HG03521 (cell line): Measurements from ENCODE around the gene AP1S2.
A peak's percentile ranks its signal among the peaks of the same experiment; 100 is the strongest.
"Not testable (repeated sequence)": the region's sequence is repeated elsewhere in the genome, so short reads cannot be mapped to it uniquely, and the experiment has no call there.

ENCODE experiments used
- ATAC-seq: cut with Tn5 transposase; IDR thresholded peaks from one replicate; pipeline ENCODE4 v1.9.1; 2021; ENCODE audit warnings: mild to moderate bottlenecking, moderate library complexity; ENCODE audit not compliant: unreplicated experiment

AP1S2 gene

DNA sequence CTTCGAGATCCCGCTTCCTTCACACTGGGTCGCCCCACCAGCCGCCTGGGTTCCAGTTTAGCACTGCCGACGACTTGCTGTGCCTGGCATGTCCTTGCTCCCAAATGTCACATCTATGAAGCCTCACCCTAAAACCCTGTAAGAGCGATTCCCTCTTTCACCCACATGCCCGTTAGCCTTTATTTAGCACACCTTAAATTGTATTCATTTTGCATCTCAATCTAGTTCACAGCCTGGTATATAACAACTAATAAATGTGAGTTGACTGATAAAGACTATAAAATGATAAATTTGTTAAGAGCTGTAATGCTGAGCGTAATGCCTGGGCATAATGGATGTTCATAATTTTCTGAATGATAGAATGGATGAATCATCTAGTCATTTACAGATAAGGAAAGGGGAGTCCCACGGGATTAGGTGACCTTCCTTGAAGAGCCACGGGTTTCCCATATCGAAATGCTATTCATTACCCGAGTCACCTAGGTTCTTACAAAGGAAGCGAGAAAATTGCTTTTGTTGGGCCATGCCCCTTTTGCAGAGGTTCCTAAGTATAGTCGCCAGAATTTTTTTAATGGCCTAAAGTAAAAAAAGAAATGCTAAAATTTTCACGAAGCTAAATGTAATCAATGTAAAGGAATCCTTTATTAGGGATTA, 1.1 kb upstream of the AP1S2 start:
- no peak for ATAC-seq

DNA sequence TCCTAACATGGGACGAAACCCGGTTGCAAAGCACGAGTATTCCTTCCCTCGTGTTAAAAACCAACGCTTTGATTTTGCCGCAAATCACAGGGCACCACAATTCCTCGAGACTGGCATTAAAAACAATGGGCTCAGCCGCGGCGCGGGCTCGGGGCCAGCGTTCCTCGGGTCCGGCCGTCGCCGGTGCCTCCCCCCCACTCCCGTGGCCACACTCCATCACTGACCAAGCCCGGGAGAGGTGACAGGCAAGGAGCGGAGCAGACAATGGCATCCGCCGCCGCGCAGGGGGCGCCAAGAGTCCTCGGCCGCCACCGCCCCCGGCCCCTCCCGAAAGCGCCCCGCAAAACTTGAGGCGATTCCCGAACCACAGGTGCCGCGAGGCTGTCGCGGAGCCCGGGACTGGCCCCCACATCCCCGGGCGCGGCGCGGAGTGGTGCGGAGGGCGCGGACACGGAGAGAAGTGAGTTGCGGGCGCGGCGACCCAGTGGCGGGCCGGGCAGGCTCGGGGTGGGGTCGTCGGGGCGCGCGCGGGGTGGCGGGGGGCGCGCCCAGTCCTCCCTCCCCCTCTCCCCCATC, 445 bp downstream of the AP1S2 start:
- ATAC-seq: peak; percentile 27

DNA sequence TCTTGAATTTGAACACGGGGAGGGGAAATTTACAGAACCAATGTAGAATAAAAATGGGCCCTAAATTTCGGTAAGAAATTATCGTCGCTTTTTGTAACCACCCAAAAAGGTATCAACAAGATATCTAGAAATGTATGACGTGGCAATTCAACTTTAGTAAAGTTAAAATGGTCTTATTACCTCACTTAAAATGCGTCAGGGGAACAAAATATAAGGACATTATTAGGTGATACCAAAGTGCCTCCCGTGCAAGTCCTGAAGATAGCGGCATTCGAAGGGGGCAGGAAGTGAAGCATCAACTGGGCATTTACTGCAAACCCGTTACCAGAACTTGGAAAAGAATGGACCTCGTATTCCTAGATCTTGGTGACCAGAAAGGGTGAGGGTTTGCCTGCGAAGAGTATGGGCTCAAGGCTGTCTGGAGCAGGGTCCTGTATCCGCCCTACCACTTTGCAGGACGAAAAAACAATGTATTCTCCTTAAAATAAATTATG, 980 bp downstream of the AP1S2 start:
- no peak for ATAC-seq

DNA sequence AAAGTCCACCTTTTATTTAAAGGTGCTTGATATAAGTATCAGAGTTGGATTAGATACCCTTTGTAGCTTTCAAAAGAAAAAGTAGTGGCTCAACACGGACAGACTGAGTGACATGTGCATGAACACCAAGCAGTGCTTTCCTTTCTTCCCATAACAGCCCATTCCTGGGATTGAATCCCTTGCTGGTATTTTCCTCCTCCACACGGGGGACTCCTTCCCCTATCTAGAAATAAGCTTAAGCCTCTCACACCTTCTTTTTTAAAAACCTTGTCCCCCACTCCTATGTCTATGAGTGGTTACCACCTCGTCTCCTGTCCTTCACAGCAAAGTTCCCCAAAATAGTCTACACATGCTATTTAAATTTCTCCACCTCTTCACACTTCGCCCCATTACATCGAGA, 5.1 kb downstream of the AP1S2 start:
- ATAC-seq: no peak

DNA sequence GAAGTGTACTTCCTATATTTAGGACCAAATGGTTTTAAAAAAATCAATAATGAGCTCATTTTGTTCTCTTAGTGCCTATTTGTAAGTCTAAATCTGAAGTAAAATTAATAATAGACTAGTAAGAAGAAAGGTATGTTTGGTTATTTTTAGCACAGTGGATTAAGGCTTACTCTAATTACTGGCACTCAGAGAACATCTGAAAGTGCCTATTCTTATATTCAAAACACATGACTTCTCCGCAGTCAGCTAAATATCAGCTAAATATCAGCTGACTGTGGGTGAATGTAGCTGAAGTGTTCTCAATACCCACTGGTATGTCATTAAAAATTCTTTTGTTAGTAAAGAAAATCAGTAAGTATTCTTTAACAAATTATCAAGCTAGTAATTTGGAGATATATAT, 6.0 kb downstream of the AP1S2 start:
- ATAC-seq: no peak

DNA sequence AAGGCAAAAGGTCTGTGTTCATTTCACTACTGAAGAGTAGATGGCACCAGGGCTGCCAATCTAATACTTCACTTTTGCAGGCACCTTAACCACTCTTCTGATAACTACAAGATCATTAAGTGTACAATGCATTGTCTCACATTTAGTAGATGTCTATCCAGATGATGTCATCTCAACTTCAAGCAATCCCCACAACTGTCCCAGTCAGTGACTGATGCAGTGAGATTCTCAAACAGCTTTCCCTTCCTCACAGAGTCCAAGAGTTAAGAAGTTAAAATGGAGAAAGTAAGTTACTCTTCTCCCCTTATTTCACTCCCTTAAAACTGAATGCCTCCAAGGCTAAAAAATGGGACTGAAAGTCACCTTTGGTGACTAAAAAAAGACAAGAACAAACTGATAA, 10.7 kb downstream of the AP1S2 start:
- no peak for ATAC-seq

DNA sequence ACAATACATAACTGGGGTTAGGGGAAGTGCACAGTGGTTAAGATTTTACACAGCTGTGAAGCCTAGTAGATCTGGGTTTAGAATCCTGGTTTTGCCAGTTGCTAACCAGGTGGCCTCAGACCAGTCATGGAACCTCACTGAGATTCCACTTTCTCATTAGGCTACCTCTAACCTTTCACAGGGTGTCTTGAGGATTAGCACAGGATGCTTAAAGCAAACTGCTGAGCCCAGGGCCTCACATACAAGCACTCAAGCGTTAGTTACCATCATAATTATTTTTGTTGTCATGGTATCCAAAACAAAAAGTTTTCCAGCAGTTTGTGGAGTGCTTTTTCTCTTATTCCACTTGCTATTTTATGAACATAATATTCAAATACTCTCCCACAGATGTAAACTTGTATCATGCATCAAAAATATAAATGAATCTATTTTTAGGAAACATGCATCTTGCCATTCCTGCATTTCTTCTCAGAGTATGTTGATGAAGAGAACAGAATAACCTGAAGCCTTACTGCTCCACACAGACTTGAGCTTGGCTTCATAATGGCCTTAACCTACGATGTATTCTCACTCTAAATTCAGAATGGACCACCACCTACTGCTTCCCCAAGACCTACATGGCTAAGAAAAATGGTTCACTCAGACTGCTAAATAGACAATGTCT, 12.6 kb downstream of the AP1S2 start:
- ATAC-seq: no peak

DNA sequence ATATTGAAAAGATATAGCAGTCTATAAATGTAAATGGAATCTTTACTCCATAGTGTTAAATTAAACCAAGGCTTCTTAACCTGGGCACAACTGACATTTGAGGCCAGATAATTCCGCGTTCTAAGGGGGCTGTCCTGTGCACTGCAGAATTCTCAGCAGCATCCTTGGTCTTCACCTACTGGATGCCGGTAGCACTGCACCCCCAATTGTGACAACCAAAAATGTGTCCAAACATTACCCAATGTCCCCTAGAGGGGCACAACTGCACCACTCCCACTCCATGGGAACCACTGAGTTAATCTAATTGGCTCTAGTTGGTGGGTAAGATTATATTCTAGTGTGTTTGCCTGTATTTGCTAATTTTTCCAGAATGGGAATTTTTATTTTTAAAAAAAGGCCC, 16.6 kb downstream of the AP1S2 start:
- ATAC-seq: no peak

DNA sequence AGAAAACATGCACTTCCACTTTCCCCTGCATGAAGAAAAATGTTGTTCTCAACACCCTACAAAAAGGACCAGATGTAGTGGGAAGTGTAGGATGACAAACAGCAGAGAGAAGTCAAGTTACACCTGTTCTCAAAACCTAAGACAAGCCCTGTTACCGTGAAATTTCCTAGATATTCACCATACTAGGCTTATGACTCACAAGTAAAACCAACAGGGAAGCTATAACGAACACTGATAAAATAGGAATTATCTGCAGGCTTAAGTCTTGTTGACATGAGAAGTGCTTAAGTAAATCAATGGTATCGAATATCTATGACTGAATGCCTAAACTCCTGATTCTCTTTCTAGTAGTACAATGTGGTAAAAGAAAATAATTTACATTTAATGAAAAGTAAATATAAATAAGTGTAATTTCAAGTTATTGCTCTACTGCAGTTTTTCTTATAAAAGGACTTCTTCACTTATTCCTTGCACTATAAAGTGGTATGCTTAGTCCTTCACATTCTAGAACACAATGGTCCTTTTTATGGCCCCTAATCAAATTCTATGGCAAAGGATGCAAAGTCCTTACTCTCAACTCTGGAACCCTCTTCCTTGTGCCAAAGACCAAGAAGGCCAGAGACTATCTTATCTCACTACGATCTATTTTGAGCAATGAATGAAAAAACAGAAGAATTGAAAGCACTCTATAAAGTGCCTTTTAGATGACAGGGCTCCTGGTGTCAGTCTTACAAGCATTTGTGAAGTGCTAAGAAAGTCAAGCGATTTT, 19.6 kb downstream of the AP1S2 start:
- no peak for ATAC-seq

DNA sequence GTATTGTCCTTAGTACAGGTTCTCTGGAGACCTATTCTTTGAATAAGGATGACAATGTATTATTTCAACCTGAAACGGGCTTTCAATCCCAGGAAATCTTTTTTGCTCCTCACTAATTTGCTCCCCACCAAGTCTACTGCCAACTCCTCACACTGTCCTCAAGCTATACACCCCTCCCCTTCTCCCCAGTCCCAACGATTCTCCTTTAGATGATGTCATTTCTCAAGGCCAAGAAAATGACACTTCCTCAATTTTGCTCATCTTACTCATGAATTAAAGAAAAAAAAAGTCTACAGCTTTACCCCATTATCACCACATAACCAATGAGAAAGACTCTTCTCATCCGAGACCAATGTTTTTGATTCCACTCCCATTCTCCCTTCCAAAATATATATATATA, 20.6 kb downstream of the AP1S2 start:
- no peak for ATAC-seq

DNA sequence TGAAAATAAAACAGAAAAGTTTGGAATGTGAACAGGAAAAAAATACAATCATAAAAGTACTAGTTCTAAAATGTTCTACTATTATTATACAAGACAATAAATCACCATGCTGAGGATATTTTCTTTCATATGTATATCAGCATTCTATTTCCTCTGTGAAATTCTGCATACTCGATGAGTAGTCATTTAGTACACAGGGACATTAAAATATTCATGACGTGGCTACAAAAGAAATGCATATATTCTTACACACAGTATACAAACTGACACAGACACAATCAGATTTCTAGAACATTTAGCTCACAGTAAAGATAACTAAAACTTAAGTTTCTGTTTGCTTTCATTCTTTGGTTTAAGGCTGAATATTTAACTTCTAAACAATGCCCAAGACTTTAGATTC, 23.3 kb downstream of the AP1S2 start:
- not testable (repeated sequence) for ATAC-seq

DNA sequence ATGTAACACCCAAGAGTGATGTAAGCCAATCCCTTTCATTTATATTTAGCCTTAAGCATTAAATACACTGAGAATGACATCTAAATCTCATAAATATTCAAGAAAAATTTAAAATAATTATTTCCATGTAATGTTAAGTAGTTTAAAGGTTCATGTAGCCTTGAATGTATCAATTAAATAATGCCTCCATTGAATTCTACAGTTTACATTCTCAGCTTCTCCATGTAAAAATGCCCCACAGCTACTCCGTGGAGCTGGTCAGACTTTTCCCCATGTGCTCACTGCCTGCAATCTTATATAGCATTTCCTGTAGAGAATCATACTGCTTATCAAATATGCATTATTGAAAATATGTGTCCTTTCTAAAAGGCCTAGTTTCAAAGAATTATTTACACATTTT, 25.4 kb downstream of the AP1S2 start:
- ATAC-seq: no peak

DNA sequence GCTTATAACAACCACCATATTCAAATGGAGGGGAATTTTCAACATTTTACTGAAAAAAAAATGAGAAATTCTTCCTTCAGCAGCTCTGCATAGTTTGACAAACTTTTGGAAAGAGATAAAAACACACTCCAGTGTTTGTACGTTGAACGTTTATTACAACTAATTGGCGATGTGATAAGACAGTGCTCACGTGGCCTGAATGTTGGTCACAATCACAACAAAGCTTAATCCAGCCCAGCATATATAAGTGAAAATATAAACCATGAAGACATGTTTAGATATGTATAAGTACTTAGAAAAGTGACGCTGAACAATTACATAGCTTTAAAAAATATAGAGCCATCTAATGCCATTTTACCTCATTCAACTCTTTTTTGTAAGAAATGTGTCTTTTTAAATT, 28.7 kb downstream of the AP1S2 start:
- ATAC-seq: no peak

DNA sequence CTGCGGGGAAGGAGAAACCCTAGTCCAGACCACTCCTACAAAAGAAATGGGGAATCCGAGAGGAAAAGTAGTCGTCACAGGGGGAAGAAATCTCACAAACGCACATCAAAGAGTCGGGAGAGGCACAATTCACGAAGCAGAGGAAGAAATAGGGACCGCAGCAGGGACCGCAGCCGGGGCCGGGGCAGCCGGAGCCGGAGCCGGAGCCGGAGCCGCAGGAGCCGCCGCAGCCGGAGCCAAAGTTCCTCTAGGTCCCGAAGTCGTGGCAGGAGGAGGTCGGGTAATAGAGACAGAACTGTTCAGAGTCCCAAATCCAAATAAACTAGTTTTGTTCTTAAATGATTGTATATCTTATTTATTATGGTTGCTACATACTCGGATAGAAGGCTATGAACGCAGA, 31.7 kb downstream of the AP1S2 start:
- ATAC-seq: no peak

DNA sequence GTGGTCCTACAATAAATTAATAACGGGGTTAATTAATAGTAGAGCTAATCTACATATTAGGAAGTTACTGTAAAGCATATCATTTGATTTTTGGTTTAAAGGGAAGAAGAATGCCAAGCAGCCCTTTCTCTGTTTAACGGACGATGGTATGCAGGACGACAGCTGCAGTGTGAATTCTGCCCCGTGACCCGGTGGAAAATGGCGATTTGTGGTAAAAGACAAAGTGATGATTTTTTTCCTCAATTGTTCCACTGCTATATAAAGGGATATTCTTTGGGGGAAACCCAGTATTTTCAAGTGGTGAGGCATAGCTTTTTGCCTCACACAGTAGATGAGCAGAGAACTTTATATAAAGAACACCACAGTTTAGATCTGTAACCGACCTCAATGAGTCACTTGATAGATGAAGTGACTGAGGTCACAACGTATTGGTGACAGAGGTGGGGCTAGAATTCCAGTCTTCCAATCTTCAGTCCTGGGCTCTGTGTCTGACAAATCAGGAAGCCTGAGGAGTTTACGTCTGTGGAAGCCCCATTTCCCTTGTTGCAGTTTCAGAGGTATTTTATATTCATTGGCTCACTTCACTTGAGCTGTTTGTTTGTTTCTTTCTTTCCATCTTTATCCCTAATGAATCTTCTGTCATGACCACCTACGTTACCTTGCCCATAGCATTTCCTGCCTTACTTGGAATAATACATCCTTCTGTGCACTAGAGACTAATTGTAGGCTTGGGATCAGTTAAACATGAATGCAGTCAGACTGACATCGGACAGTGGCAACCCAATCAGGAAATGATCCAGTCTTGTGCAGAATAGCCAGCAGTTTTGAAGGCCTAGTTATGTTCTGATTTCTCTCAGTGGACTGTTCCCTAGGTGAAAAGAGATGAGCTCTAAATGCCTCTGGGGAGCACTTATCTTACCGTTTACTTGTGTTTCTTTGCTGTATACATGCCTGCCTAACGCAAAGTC, 34.2 kb downstream of the AP1S2 start:
- ATAC-seq: no peak

DNA sequence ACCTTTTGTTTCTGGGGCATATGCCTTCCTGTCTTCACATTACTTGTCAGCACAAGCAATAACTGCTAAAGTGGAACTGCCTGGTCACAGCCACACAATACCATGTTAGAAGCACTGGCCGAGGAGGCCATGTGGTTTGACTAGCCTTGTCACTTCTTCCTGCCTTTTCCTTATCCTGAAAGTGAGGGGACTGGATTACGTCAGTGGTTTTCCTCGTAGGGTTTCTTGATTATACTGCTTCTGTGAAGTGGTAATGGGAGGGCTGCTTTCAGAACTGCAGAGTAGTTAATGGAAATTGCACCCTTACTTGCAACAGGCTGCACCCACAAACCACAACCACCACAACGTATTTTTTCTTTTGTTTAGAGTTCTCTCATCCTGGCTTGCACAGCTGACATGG, 37.7 kb downstream of the AP1S2 start:
- no peak for ATAC-seq

DNA sequence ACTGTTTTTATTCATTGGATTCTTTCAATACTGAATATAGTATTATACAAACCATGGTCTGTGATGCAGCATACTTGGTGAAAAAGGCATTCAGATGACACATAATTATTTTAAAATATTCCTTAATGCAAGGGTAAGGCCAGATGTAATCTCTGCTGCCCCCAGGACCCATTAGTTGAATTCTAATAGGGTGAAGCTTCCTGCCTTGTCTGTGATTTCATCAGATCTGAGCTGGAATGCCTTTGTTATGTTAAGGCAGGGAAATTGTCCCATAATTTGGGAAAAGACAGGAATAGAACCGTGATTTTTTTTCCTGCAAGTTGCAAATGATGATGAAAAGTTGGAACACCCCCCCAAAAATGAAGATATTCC, 38.2 kb downstream of the AP1S2 start:
- no peak for ATAC-seq

DNA sequence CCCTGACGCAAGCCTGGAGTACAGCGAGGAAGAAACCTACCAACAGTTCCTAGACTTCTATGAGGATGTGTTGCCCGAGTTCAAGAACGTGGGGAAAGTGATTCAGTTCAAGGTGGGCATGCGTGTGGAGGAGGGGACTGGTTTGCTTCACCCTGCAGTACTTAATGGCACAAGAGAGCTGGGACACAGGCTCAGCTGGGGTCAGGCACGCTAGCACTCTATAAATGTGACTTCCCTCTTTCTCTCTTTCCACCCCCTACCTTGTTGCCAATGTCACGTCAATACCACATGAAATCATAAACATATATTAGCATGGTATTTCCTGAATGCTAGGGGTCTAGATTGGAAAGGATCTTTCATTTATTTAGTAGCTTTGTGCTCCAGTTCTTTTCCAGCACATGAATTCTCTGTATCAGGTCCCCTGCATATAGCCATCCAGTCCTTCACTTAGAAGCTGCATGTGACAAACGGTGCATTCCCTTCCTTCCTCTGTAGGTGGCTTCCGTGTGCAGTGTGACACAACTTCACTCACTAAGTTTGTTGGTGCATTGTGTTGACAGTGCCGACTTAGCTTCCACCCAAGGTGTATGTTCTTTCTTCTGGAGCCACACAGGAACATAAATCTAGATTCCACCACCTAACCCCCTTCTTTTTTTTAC, 38.7 kb downstream of the AP1S2 start:
- ATAC-seq: peak; percentile 61

DNA sequence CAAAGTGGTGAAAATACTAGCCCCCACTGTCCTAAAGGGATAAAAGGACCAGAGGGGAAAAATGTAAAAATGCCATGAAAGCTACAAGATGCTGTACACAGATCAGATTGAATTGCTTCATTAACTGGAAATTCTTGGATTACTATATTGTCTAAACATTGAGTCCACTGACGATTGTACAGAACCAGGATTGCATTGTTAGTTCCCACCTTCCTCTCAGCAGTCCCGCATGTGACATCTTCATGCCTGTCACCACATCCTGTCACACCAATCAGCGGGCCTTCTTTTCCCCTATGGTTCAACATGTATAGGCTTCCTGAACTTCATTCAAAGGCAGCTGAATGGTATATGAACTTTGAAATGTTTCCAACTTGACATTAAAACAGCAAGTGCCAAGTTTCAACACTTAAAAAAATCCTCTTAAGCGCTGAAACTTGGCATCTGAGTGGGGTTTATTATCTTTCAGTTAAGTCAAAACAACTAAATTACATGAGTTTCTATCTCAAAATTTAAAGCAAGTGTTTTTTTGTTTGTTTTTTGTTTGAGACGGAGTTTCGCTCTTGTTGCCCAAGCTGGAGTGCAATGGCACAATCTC, 39.7 kb downstream of the AP1S2 start:
- no peak for ATAC-seq

DNA sequence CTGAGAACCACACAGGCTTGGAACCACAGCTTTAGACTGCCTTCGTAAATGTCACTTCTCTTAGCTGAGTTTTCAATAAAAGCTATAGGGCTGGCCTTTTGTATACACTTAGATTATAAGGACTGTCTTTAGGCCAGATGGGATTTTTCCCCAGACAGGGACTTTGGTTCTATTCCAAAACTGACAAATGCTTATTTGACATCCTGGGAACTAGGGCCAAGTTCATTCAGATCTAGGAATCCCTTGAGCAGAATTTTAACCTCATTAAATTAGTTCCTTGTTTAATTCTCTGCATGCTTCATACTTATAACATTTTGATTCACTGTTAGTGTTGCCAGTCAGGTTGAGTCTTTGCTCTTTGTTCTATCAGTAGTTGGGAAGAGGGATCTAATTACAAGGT, 41.2 kb downstream of the AP1S2 start:
- ATAC-seq: no peak
